ENCODE results near the gene RNF220. TPM values are rescaled to one million over a fixed set of nuclear protein-coding genes. Genes with fewer than 3 reads are reported as not detected.
A peak's percentile ranks its signal among the peaks of the same experiment; 100 is the strongest.

The RNF220 gene
- total RNA-seq, 1 donor from 2014 or later = 72.5 TPM

- DNase-seq = no peak
- no peak for TF ChIP-seq CTCF (IDR thresholded peaks at IDR 0.05)
- H3K27me3 ChIP-seq (ENCODE audit: low read depth) = peaks cover 100% of the 10 kb centered on the region
These were observed 3.1 kb downstream of the RNF220 start for GRCh38 chr1:44408212-44408582.

GRCh38 chr1:44408632-44409602 lies 3.9 kb downstream of the RNF220 start:
- ATAC-seq = no peak
- Histone ChIP-seq H3K27ac (no peak overlapping the region), H3K4me3 (peak overlapping the region; percentile 12), H3K4me1 (peaks cover 44% of the 10 kb centered on the region), H3K27me3 (ENCODE audit: low read depth) (peaks cover 100% of the 10 kb centered on the region), H3K9me3 (no peaks in the 10 kb centered on the region), H3K36me3 (no peaks in the 10 kb centered on the region)
- TF ChIP-seq CTCF (IDR thresholded peaks at IDR 0.05) = no peak
- DNase-seq = no peak
- intact Hi-C loops (cut with DNase I) = no loop called here

More at GRCh38 chr1:44408212-44408582, 3.1 kb downstream of the RNF220 start:
- H3K9me3 ChIP-seq = no peaks in the 10 kb centered on the region
- peaks cover 44% of the 10 kb centered on the region for H3K4me1 ChIP-seq
- no peak overlapping the region for H3K4me3 ChIP-seq
- H3K27ac ChIP-seq = no peak overlapping the region
- no peaks in the 10 kb centered on the region for H3K36me3 ChIP-seq
- ATAC-seq = no peak
- intact Hi-C loops (cut with DNase I) = no loop called here

GRCh38 chr1:44409757-44410156 lies 4.7 kb downstream of the RNF220 start:
- Histone ChIP-seq H3K4me1 (peaks cover 41% of the 10 kb centered on the region), H3K36me3 (no peaks in the 10 kb centered on the region), H3K4me3 (no peak overlapping the region), H3K27me3 (ENCODE audit: low read depth) (peaks cover 100% of the 10 kb centered on the region), H3K9me3 (no peaks in the 10 kb centered on the region), H3K27ac (no peak overlapping the region)
- intact Hi-C loops (cut with DNase I) = no loop called here
- ATAC-seq = no peak
- TF ChIP-seq CTCF (IDR thresholded peaks at IDR 0.05) = no peak
- DNase-seq = no peak

- Histone ChIP-seq H3K4me1 (peaks cover 20% of the 10 kb centered on the region), H3K36me3 (no peaks in the 10 kb centered on the region), H3K27me3 (ENCODE audit: low read depth) (peaks cover 98% of the 10 kb centered on the region), H3K9me3 (no peaks in the 10 kb centered on the region), H3K4me3 (no peak overlapping the region), H3K27ac (no peak overlapping the region)
- TF ChIP-seq CTCF (IDR thresholded peaks at IDR 0.05) = no peak
- no peak for DNase-seq
- intact Hi-C loops (cut with DNase I) = no loop called here
- no peak for ATAC-seq
These were observed 6.8 kb downstream of the RNF220 start for GRCh38 chr1:44411861-44412260.

GRCh38 chr1:44412601-44413000 lies 7.5 kb downstream of the RNF220 start:
- ATAC-seq = no peak
- H3K4me1 ChIP-seq = peaks cover 18% of the 10 kb centered on the region
- no peaks in the 10 kb centered on the region for H3K9me3 ChIP-seq
- no peak overlapping the region for H3K27ac ChIP-seq
- peaks cover 98% of the 10 kb centered on the region for H3K27me3 ChIP-seq (ENCODE audit: low read depth)
- DNase-seq = no peak
- TF ChIP-seq CTCF (IDR thresholded peaks at IDR 0.05) = no peak
- H3K36me3 ChIP-seq = no peaks in the 10 kb centered on the region
- intact Hi-C loops (cut with DNase I) = no loop called here
- H3K4me3 ChIP-seq = no peak overlapping the region

All from lower lobe of right lung (tissue), 2 donors.